GM12878 (cell line): Measurements from ENCODE around the gene MB21D2. TPM values are rescaled to one million over a fixed set of nuclear protein-coding genes. Genes with fewer than 3 reads are reported as not detected.
A peak's percentile ranks its signal among the peaks of the same experiment; 100 is the strongest.

Experiments used
- CBX5 ChIP-seq: sonication (generic); IDR thresholded peaks from 2 replicates; pipeline ENCODE4 v1.6.1; 2016; ENCODE audit warnings: low read depth, moderate library complexity, mild to moderate bottlenecking, inconsistent platforms
- CEBPB ChIP-seq, 2 experiments: fragments of 150-350 bp in 1 of 2; IDR thresholded peaks; 2 replicates each; pipeline ENCODE4 v1.6.1; 2012 to 2014; ENCODE audit warnings: low read depth in 2 of 2, low read length in 2 of 2, borderline replicate concordance in 1 of 2, inconsistent platforms in 1 of 2
- CHD1 ChIP-seq: IDR thresholded peaks from 2 replicates; pipeline ENCODE4 v1.6.1; 2012; ENCODE audit warnings: low read depth, low read length, improper control_type of control experiment
- CHD4 ChIP-seq: fragments of 200-600 bp; sonication (generic); IDR thresholded peaks from 2 replicates; pipeline ENCODE4 v1.6.1; 2016; ENCODE audit warnings: mild to moderate bottlenecking
- CREB1 ChIP-seq: IDR thresholded peaks from 2 replicates; pipeline ENCODE4 v1.6.1; 2012; ENCODE audit warnings: low read depth, mild to moderate bottlenecking, inconsistent platforms
- E2F4 ChIP-seq: IDR thresholded peaks from 2 replicates; pipeline ENCODE4 v1.6.1; 2012; ENCODE audit warnings: low read depth, low read length, improper control_type of control experiment
- EGR1 ChIP-seq, 2 experiments: IDR thresholded peaks; 1 replicate in 1 of 2; 2 replicates in 1 of 2; pipeline ENCODE4 v1.6.1; 2011 to 2012; ENCODE audit warnings: low read depth in 2 of 2, low read length in 2 of 2, borderline replicate concordance in 1 of 2, mild to moderate bottlenecking in 1 of 2, moderate library complexity in 1 of 2
- EP300 ChIP-seq, 2 experiments: fragments of 150-350 bp in 1 of 2; IDR thresholded peaks; 2 replicates each; pipeline ENCODE4 v1.6.1; 2011 to 2012; ENCODE audit warnings: low read depth in 2 of 2, low read length in 2 of 2, borderline replicate concordance in 1 of 2, improper control_type of control experiment in 1 of 2, inconsistent platforms in 1 of 2; ENCODE audit not compliant: control insufficient read depth in 1 of 2
- FOXK2 ChIP-seq: fragments of 450-650 bp; IDR thresholded peaks from 2 replicates; pipeline ENCODE4 v1.6.1; 2017; ENCODE audit warnings: mild to moderate bottlenecking, moderate library complexity
- GATAD2B ChIP-seq: fragments of 450-650 bp; conservative IDR thresholded peaks from 2 replicates; pipeline ENCODE4 v1.6.1; 2017; ENCODE audit warnings: low read depth, mild to moderate bottlenecking, moderate library complexity
- HDGF ChIP-seq: fragments of 450-650 bp; IDR thresholded peaks from 2 replicates; pipeline ENCODE4 v1.6.1; 2016; ENCODE audit warnings: antibody characterized with exemption
- IRF4 ChIP-seq: IDR thresholded peaks from 2 replicates; pipeline ENCODE4 v1.6.1; 2011; ENCODE audit warnings: low read depth, low read length
- JUND ChIP-seq: IDR thresholded peaks from 2 replicates; pipeline ENCODE4 v1.6.1; 2012; ENCODE audit warnings: low read depth, mild to moderate bottlenecking, low read length, improper control_type of control experiment, moderate library complexity
- KLF5 ChIP-seq: fragments of 450-650 bp; IDR thresholded peaks from 2 replicates; pipeline ENCODE4 v1.6.1; 2014; ENCODE audit warnings: mild to moderate bottlenecking; ENCODE audit not compliant: partially characterized antibody
- LARP7 ChIP-seq: fragments of 450-650 bp; IDR thresholded peaks from 2 replicates; pipeline ENCODE4 v1.6.1; 2017; ENCODE audit warnings: mild to moderate bottlenecking
- MYB ChIP-seq: fragments of 150-350 bp; IDR thresholded peaks from 2 replicates; pipeline ENCODE4 v1.6.1; 2014; ENCODE audit warnings: mild to moderate bottlenecking, low read depth, low read length, borderline replicate concordance
- NFYA ChIP-seq: IDR thresholded peaks from 2 replicates; pipeline ENCODE4 v1.6.1; 2011; ENCODE audit warnings: low read depth, mild to moderate bottlenecking, low read length, improper control_type of control experiment, borderline replicate concordance
- PAX8 ChIP-seq: fragments of 450-650 bp; IDR thresholded peaks from 2 replicates; pipeline ENCODE4 v1.6.1; 2017; ENCODE audit warnings: mild to moderate bottlenecking, moderate library complexity
- PML ChIP-seq: IDR thresholded peaks from 2 replicates; pipeline ENCODE4 v1.6.1; 2012; ENCODE audit warnings: low read length, inconsistent platforms
- RAD51 ChIP-seq: fragments of 450-650 bp; IDR thresholded peaks from 2 replicates; pipeline ENCODE4 v1.6.1; 2016; ENCODE audit warnings: moderate library complexity, mild to moderate bottlenecking, inconsistent platforms
- RBBP5 ChIP-seq: fragments of 200-600 bp; sonication (generic); conservative IDR thresholded peaks from 2 replicates; pipeline ENCODE4 v1.6.1; 2016
- RFX5 ChIP-seq: IDR thresholded peaks from 2 replicates; pipeline ENCODE4 v1.6.1; 2011; ENCODE audit warnings: low read depth, low read length, improper control_type of control experiment
- RUNX3 ChIP-seq: IDR thresholded peaks from 2 replicates; pipeline ENCODE4 v1.6.1; 2012; ENCODE audit warnings: low read length, inconsistent platforms
- SIX5 ChIP-seq: IDR thresholded peaks from 2 replicates; pipeline ENCODE4 v1.6.1; 2011; ENCODE audit warnings: mild to moderate bottlenecking, low read depth, low read length, moderate library complexity; ENCODE audit not compliant: severe bottlenecking
- SMARCA5 ChIP-seq: fragments of 450-650 bp; IDR thresholded peaks from 2 replicates; pipeline ENCODE4 v1.6.1; 2017; ENCODE audit warnings: mild to moderate bottlenecking
- SUPT20H ChIP-seq: IDR thresholded peaks from 2 replicates; pipeline ENCODE4 v1.6.1; 2011; ENCODE audit warnings: low read depth, mild to moderate bottlenecking, low read length, moderate library complexity, borderline replicate concordance; ENCODE audit not compliant: control insufficient read depth
- TCF12 ChIP-seq: IDR thresholded peaks from 2 replicates; pipeline ENCODE4 v1.6.1; 2011; ENCODE audit warnings: low read depth, mild to moderate bottlenecking, low read length
- YBX1 ChIP-seq: fragments of 450-650 bp; IDR thresholded peaks from 2 replicates; pipeline ENCODE4 v1.6.1; 2016; ENCODE audit warnings: antibody characterized with exemption
- ZBED1 ChIP-seq: IDR thresholded peaks from 2 replicates; pipeline ENCODE4 v1.6.1; 2016; ENCODE audit warnings: borderline replicate concordance
- ZBTB4 ChIP-seq: fragments of 450-650 bp; formaldehyde crosslinking; IDR thresholded peaks from 2 replicates; pipeline ENCODE4 v1.4.0; 2022; ENCODE audit warnings: mild to moderate bottlenecking, moderate library complexity
- ZNF217 ChIP-seq: fragments of 450-650 bp; IDR thresholded peaks from 2 replicates; pipeline ENCODE4 v1.6.1; 2017; ENCODE audit warnings: antibody characterized with exemption, mild to moderate bottlenecking
- polyA plus RNA-seq, 11 experiments: library from polyadenylated mRNA; depleted of rRNA in 4 of 11; unstranded in 6 of 11; stranded (reverse) in 5 of 11; fragments of >200 nt; fragmentation: Nextera tagmentation in 4 of 11; fragmentation: Illumina TruSeq in 1 of 11; extraction: Ambion mirVana in 4 of 11; extraction: Trizol in 1 of 11; gene quantifications; 1 replicate in 1 of 11; 2 replicates in 10 of 11; pipeline versions ENCODE4 v1.2.1 to v1.2.3, GENCODE V29; 2011 to 2016; ENCODE audit warnings: inconsistent platforms in 2 of 11, missing spikeins in 2 of 11, low read depth in 1 of 11
- total RNA-seq, 4 experiments: library from RNA; depleted of rRNA in 3 of 4; stranded (reverse); fragments of >200 nt in 3 of 4; fragmentation: Illumina TruSeq in 1 of 4; extraction: Trizol in 1 of 4; gene quantifications; 2 replicates each; pipeline versions ENCODE4 v1.2.1 to v1.2.3, GENCODE V29; 2013 to 2021

Gene MB21D2
- total and polyA plus RNA-seq, 10 of the 15 experiments (the other 5 are each of a cell fraction or from before 2014, with no cell fraction given), result 7.9 to 21.2 (median 15.3) TPM

DNA sequence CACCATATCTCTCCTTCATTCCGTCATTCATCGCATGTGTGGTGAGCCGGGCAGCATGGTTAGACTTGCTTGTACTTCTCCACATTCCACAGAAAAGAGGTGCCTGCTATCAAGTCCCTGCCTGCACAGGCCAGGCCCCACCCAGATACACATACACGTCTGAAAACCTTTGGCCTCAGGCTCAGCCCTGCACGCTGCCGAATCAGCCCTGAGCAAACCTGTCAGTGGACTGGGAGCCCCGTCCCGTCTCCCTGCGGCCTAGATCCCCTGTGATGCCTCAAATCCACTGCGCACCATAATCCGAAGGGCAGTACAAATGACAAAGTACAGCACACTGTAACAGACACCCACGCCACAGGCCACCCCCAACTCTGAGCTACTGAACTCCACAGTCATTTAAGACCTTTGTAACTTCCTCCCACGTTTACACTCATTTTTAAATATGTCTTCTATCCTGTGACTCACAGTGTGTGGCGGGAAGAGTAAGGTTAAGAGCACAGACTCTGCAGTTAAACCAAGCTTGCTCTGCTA is 67.1 kb downstream of the MB21D2 start (continued):
- TF ChIP-seq EP300 (IDR thresholded peaks at IDR 0.05; ENCODE audit: borderline replicate concordance in 1 of 2, control insufficient read depth in 1 of 2, low read depth in 2 of 2, low read length in 2 of 2) (peak; percentile 45 to 50; a peak in 2 of 4 replicates), CBX5 (peak; percentile 53; the same call in 1 of the 2 replicates), HDGF (peak; percentile 37; the same call in 1 of the 2 replicates), ZBED1 (peak; percentile 52; the same call in 1 of the 2 replicates), EGR1 (IDR thresholded peaks at IDR 0.05; ENCODE audit: borderline replicate concordance in 1 of 2, low read depth in 2 of 2, low read length in 2 of 2) (peak in 1 of 2 experiments; percentile 96; a peak in 2 of 3 replicates), SIX5 (no peak), RBBP5 (no peak), CHD1 (no peak), RFX5 (no peak), JUND (no peak; the same call in 1 of the 2 replicates), IRF4 (peak; percentile 85), SUPT20H (no peak), MYB (no peak), PAX8 (no peak), RUNX3 (peak; percentile 65), ZBTB4 (CRISPR knock-in tag) (no peak), ZNF217 (no peak; the same call in 1 of the 2 replicates), YBX1 (no peak), TCF12 (no peak), GATAD2B (peak; percentile 65; the same call in 1 of the 2 replicates), CEBPB (IDR thresholded peaks at IDR 0.05; ENCODE audit: borderline replicate concordance in 1 of 2, low read depth in 2 of 2, low read length in 2 of 2) (no peak), SMARCA5 (0 out of 2 replicates have a peak, but pooled peaks have one; percentile 76), NFYA (no peak), PML (no peak), CHD4 (no peak), LARP7 (peak; percentile 75; the same call in 1 of the 2 replicates), RAD51 (no peak), CREB1 (peak; percentile 46; the same call in 1 of the 2 replicates), FOXK2 (no peak), KLF5 (no peak), E2F4 (0 out of 2 replicates have a peak, but pooled peaks have one; percentile 5)
